Activated T-cell treated with anti-CD3 and anti-CD28 coated beads for 48 hours (primary cell): ENCODE measurements around the gene PDZD2.

Source experiments
- DNase-seq: peaks from one replicate; pipeline ENCODE4 v3.0.0-alpha.2; 2020; ENCODE audit warnings: low read depth

PDZD2 gene

GRCh38 chr5:31825518-31826068 is 186.7 kb downstream of the PDZD2 start:
- DNase-seq: no peak

- DNase-seq: no peak
Measured at GRCh38 chr5:31827867-31828266, 188.9 kb downstream of the PDZD2 start.

GRCh38 chr5:31832966-31833365 is 194.0 kb downstream of the PDZD2 start:
- no peak for DNase-seq

GRCh38 chr5:31833710-31834109 is 194.8 kb downstream of the PDZD2 start:
- no peak for DNase-seq

GRCh38 chr5:31844622-31845345 is 205.9 kb downstream of the PDZD2 start:
- no peak for DNase-seq

GRCh38 chr5:31845361-31845760 is 206.4 kb downstream of the PDZD2 start:
- no peak for DNase-seq

GRCh38 chr5:31846934-31847333 is 208.0 kb downstream of the PDZD2 start:
- no peak for DNase-seq

GRCh38 chr5:31847354-31847753 is 208.4 kb downstream of the PDZD2 start:
- no peak for DNase-seq

GRCh38 chr5:31850981-31851689 is 212.2 kb downstream of the PDZD2 start:
- no peak for DNase-seq

GRCh38 chr5:31853398-31854135 is 214.6 kb downstream of the PDZD2 start:
- DNase-seq: no peak

- DNase-seq: no peak
Measured at GRCh38 chr5:31854181-31855133, 215.5 kb downstream of the PDZD2 start.

GRCh38 chr5:31855134-31856040 is 216.5 kb downstream of the PDZD2 start:
- DNase-seq: peak; percentile 8

GRCh38 chr5:31859096-31859495 is 220.2 kb downstream of the PDZD2 start:
- DNase-seq: no peak

GRCh38 chr5:31860278-31860677 is 221.3 kb downstream of the PDZD2 start:
- no peak for DNase-seq

- DNase-seq: no peak
Measured at GRCh38 chr5:31860726-31861433, 221.9 kb downstream of the PDZD2 start.

- no peak for DNase-seq
Measured at GRCh38 chr5:31861601-31862000, 222.7 kb downstream of the PDZD2 start.

GRCh38 chr5:31863991-31864411 is 225.1 kb downstream of the PDZD2 start:
- no peak for DNase-seq

- DNase-seq: no peak
Measured at GRCh38 chr5:31866166-31866565, 227.2 kb downstream of the PDZD2 start.

- no peak for DNase-seq
Measured at GRCh38 chr5:31867219-31867618, 228.3 kb downstream of the PDZD2 start.

GRCh38 chr5:31880449-31880848 is 241.5 kb downstream of the PDZD2 start:
- DNase-seq: no peak
